Mucosa of descending colon (tissue), 3 donors: ENCODE data around the gene MASP2. TPM values are rescaled to one million over a fixed set of nuclear protein-coding genes. Genes with fewer than 3 reads are reported as not detected.

Source experiments
- ATAC-seq: fragments of 200-7000 bp; cut with Tn5 transposase; one replicate; pipeline ENCODE4 v1.9.1; 2020; ENCODE audit warnings: mild to moderate bottlenecking, moderate library complexity
- DNase-seq, 3 donors: peaks; one replicate each; pipeline ENCODE4 v3.0.0-alpha.2; 2020
- H3K36me3 ChIP-seq: fragments of 200-600 bp; one replicate; pipeline ENCODE4 v1.8.0; 2021; ENCODE audit warnings: low read depth, mild to moderate bottlenecking
- H3K4me1 ChIP-seq: fragments of 200-600 bp; one replicate; pipeline ENCODE4 v1.8.0; 2021; ENCODE audit warnings: low read depth, mild to moderate bottlenecking
- H3K4me3 ChIP-seq: fragments of 200-600 bp; one replicate; pipeline ENCODE4 v1.8.0; 2021; ENCODE audit warnings: mild to moderate bottlenecking
- H3K9me3 ChIP-seq: fragments of 200-600 bp; one replicate; pipeline ENCODE4 v1.8.0; 2021; ENCODE audit warnings: mild to moderate bottlenecking
- CTCF ChIP-seq: fragments of 200-600 bp; IDR thresholded peaks from one replicate; pipeline ENCODE4 v1.8.0; 2022; ENCODE audit warnings: antibody characterized with exemption, mild to moderate bottlenecking
- intact Hi-C, 2 donors: fragments of 100-400 bp; cut with DNase I in 1 of 2; cut with micrococcal nuclease in 1 of 2; formaldehyde crosslinking; loops; one replicate each; pipeline versions ENCODE4 v1.11.0 to v1.11.1; 2022; cut with DNase I, micrococcal nuclease
- total RNA-seq, 3 donors: library from RNA; stranded (reverse); fragmentation: NEBNext Ultra II Directional in 2 of 3; extraction: Animal tissue kit (Norgen Biotek cat#: 25700) in 2 of 3; gene quantifications; one replicate each; pipeline versions ENCODE4 v1.2.1 to v1.2.4, GENCODE V29; 2021 to 2023
- donor health status: DM: no; HTN: no; CAD: no; lungs with moderate emphysema.
- donor health status: DM: no; HTN: no; CAD: no.
- donor health status: DM: no; HTN: yes; CAD: no.

Gene MASP2
- total RNA-seq, 3 donors from 2014 or later: not detected

DNA sequence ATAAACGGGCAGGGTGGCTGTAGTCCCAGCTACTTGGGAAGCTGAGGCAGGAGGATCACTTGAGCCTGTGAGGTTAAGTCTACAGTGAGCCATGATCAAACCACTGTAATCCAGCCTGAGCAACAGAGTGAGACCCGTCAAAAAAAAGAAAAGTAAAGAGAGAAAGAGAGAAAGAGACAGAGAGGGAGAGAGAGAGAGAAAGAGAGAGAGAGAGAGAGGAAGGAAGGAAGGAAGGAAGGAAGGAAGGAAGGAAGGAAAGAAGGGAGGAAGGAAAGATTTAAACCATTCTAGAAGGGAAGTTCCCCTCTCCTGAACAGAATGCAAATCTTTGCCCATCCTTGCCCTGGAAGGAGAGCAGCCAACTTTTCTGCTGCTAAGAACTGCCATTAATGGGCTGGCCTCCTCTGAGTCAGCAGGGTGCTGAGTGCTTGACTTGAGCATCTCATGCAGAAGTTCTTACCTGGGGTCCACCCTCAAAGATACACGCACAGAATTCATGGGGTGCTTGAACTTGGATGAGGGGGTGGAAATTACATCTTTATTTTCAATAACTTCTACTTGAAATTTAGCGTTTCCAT is 59.1 kb downstream of the MASP2 start:
- ATAC-seq: no peak
- Histone ChIP-seq H3K4me3 (no peak overlapping the region), H3K36me3 (no peaks in the 10 kb centered on the region), H3K9me3 (no peaks in the 10 kb centered on the region), H3K4me1 (no peaks in the 10 kb centered on the region)
- no peak for DNase-seq
- TF ChIP-seq CTCF: no peak
- intact Hi-C loops: no loop called here

GRCh38 chr1:10986525-10986890 is 60.5 kb downstream of the MASP2 start:
- DNase-seq (no peak), ATAC-seq (no peak)
- no peak for TF ChIP-seq CTCF
- intact Hi-C loops: no loop called here
- no peaks in the 10 kb centered on the region for H3K36me3 ChIP-seq
- no peak overlapping the region for H3K4me3 ChIP-seq
- H3K9me3 ChIP-seq: no peaks in the 10 kb centered on the region
- no peaks in the 10 kb centered on the region for H3K4me1 ChIP-seq

DNA sequence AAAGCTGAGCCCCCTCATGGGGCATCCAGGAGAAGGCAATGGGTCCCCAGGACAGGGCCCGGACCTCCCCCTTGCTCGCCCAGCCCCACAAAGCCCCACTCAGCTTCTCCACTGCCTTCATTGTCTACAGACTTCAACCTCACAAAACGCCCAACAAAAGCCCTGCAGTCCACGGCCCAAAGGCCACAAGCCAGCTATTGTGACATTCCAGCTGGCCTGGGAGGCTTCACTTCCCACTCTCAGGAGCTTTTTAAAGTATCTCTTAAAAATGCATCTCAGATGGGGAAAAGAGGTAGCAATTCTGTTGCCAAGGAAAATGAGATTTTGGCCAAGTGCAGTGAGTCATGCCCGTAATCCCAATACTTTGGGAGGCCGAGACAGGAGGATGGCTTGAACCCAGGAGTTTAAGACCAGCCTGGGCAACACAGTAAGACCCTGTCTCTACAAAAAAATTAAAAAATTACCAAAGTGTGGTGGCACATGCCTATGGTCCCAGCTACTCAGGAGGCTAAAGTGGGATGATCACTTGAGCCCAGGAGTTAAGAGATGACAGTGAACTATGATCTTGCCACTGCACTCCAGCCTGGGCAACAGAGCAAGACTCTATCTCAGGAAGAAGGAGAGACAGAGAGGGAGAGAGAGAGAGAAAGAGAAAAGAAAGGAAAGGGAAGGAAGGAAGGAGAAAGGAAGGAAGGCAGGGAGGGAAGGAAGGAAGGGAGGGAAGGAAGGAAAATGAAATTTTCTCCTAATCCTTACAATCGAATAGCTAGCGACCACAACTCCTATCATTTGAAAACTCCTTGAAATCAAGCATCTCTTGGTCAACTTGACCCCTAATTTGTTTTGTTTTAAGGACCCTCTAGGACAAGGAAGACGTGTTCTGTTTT is 66.0 kb downstream of the MASP2 start:
- no peak for TF ChIP-seq CTCF
- H3K4me1 ChIP-seq: peaks cover 11% of the 10 kb centered on the region
- ATAC-seq (no peak), DNase-seq (no peak)
- no peaks in the 10 kb centered on the region for H3K9me3 ChIP-seq
- intact Hi-C loops: no loop called here
- no peaks in the 10 kb centered on the region for H3K36me3 ChIP-seq
- H3K4me3 ChIP-seq: no peak overlapping the region

DNA sequence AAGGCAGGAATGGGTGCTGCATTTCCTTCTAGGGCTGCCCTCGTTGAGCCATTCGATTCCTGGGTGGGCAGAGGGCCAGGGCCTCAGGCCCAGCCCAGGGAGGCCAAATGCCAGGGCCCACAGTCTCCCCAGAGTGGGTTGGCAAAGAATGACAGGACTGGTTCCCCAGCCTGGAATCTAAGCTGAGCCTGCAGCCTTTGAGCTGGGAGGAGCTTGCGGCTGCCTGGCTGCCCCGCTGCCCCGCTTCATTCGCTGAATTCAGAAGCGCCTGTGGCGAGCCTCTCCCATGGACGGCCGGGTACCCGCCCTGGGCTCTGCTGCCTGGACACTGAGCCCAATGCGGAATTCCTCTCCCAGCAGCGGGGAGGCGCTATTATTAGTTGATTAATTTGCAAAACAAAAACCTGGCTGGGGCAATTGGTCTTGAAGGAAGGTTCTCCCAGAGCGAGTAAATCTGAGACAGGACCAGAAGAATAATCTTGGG is 66.9 kb downstream of the MASP2 start:
- DNase-seq (peak; percentile 76 to 85 (median 85)), ATAC-seq (peak; percentile 91)
- no peak for TF ChIP-seq CTCF
- Histone ChIP-seq H3K9me3 (no peaks in the 10 kb centered on the region), H3K4me1 (peaks cover 16% of the 10 kb centered on the region), H3K4me3 (no peak overlapping the region), H3K36me3 (no peaks in the 10 kb centered on the region)
- intact Hi-C loops: no loop called here

GRCh38 chr1:10979483-10979920 is 67.5 kb downstream of the MASP2 start:
- ATAC-seq (peak; percentile 65), DNase-seq (peak in 1 of 3 donors; percentile 44)
- intact Hi-C loops: no loop called here
- peaks cover 16% of the 10 kb centered on the region for H3K4me1 ChIP-seq
- TF ChIP-seq CTCF: no peak
- H3K4me3 ChIP-seq: no peak overlapping the region
- H3K36me3 ChIP-seq: no peaks in the 10 kb centered on the region
- H3K9me3 ChIP-seq: no peaks in the 10 kb centered on the region
